ENCODE results near the gene APOL2.

DNA sequence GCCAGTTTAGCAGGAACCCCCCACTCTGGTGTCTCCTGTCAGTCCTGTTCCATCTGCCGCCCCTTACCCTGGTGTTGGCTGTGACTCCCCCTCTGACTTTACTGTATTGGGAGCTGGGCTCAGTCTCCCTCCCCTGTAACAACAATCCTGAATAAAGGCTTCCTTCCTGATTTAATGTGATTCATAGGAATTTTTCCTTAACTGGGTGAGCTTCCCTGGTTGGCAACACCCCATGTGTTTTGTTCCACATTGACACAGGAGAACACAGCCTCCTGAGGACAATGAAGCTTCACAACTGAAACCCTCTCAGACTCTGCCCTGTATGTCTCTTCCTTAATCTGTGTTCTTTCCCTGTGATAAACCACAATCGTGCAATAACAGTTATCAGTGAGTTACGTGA lies 46.2 kb downstream of the APOL2 start:
- TF ChIP-seq, protein P1, sequence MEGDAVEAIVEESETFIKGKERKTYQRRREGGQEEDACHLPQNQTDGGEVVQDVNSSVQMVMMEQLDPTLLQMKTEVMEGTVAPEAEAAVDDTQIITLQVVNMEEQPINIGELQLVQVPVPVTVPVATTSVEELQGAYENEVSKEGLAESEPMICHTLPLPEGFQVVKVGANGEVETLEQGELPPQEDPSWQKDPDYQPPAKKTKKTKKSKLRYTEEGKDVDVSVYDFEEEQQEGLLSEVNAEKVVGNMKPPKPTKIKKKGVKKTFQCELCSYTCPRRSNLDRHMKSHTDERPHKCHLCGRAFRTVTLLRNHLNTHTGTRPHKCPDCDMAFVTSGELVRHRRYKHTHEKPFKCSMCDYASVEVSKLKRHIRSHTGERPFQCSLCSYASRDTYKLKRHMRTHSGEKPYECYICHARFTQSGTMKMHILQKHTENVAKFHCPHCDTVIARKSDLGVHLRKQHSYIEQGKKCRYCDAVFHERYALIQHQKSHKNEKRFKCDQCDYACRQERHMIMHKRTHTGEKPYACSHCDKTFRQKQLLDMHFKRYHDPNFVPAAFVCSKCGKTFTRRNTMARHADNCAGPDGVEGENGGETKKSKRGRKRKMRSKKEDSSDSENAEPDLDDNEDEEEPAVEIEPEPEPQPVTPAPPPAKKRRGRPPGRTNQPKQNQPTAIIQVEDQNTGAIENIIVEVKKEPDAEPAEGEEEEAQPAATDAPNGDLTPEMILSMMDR (IDR thresholded peaks at IDR 0.05): no peak
- no peak for TF ChIP-seq POLR2A (IDR thresholded peaks at IDR 0.05)
